GM12872 (cell line): ENCODE data around the gene DHX30.

Source experiments
- CTCF ChIP-seq: IDR thresholded peaks from 3 replicates; pipeline ENCODE4 v1.5.1; 2011; ENCODE audit warnings: low read depth, mild to moderate bottlenecking, low read length, moderate library complexity; ENCODE audit not compliant: insufficient read depth

The DHX30 gene

DNA sequence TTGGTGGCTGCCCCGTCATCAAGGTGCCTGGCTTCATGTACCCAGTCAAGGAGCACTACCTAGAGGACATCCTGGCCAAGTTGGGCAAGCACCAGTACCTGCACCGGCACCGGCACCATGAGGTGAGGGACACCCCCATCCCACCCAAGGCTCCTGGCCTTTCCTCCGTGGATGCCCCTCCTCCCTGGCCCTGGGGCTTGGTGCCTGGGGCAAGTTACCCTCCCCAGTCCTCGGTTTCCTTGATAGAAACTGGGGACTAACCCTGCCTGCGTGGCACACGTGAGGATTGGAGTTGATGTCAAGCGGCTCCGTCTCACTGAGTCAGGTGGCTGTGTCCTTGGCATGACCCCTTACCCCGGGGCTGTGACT lies 43.9 kb downstream of the DHX30 start:
- no peak for TF ChIP-seq CTCF

- TF ChIP-seq CTCF: no peak
Observed at GRCh38 chr3:47847260-47847659, 44.3 kb downstream of the DHX30 start.

GRCh38 chr3:47847801-47848518 lies 45.0 kb downstream of the DHX30 start:
- no peak for TF ChIP-seq CTCF

- TF ChIP-seq CTCF: no peak
Observed at GRCh38 chr3:47848599-47849117, 45.7 kb downstream of the DHX30 start.

DNA sequence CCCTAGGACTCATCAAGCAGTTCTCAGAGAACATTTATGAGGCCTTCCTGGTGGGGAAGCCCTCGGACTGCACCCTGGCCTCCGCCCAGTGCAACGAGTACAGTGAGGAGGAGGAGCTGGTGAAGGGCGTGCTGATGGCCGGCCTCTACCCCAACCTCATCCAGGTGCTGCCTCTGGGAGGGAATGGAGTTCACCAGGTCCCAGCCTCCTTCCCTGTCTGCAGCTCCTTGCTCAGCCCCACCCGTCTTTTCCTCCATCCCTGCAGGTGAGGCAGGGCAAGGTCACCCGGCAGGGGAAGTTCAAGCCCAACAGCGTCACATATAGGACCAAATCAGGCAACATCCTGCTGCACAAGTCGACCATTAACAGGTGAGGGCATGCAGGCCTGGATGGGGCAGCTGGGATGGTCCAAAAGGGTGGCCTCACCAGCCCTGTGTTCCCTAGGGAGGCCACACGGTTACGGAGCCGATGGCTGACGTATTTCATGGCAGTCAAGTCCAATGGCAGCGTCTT lies 46.3 kb downstream of the DHX30 start:
- no peak for TF ChIP-seq CTCF

DNA sequence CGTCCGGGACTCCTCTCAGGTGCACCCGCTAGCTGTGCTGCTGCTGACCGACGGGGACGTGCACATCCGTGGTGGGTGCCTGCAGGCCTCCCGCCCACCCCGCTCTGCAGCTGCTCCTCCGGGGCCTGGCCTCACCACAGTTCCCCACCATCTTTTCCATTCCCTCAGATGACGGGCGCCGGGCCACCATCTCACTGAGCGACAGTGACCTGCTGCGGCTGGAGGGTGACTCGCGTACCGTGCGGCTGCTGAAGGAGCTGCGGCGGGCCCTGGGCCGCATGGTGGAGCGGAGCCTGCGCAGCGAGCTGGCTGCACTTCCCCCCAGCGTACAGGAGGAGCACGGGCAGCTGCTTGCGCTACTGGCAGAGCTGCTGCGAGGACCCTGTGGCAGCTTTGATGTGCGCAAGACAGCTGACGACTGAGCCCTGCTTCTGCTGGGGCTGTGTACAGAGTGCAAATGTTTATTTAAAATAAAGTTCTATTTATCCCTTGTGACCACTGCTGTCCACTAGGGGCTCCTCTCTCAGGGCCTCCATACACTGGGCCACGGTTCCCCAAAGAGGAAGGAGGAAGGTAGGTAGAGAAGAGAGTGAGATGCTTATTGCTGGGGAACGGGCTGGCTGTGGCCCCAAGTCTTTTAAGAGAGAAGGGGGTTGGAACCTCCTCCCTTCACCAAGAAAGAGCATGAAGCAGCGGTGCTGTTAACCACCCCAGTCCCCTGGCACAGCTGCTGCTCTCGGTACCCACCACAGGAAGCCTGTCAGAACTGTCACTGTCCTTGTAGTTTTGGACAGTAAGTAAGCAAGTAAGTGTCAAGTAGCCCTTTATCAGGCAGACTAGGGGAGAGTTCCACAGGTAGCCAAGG lies 47.0 kb downstream of the DHX30 start:
- TF ChIP-seq CTCF: peak; percentile 50
